Measurements from ENCODE around the gene PLD3.

- TF ChIP-seq CTCF (IDR thresholded peaks at IDR 0.05; ENCODE audit: low read depth, low read length): no peak
- no peak for TF ChIP-seq POLR2A (IDR thresholded peaks at IDR 0.05; ENCODE audit: extremely low read depth, insufficient read length)
- no peak for TF ChIP-seq MAX (IDR thresholded peaks at IDR 0.05; ENCODE audit: low read depth, low read length)
These were observed 19.3 kb downstream of the PLD3 start for GRCh38 chr19:40367577-40368434.
